T-cell (primary cell): ENCODE data around the gene PHC2. TPM values are rescaled to one million over a fixed set of nuclear protein-coding genes. Genes with fewer than 3 reads are reported as not detected.

Experiments used
- ATAC-seq, 4 experiments: fragments of 200-7000 bp in 3 of 4; fragments of 150-1000 bp in 1 of 4; cut with Tn5 transposase; replicated peaks in 1 of 4; 1 replicate in 3 of 4; 2 replicates in 1 of 4; pipeline ENCODE4 v1.10.0; 2021; ENCODE audit warnings: moderate library complexity in 3 of 4, mild to moderate bottlenecking in 2 of 4, moderate number of reproducible peaks in 1 of 4
- CTCF ChIA-PET, 2 donors: fragments of 300-600 bp; sonication (Branson Sonifier 250); formaldehyde crosslinking; loops; one replicate each; lab custom pipeline; 2022; ENCODE audit warnings: antibody characterized with exemption in 2 of 2; lab: Charles Lee
- POLR2A ChIA-PET, 2 donors: fragments of 300-600 bp; sonication (Branson Sonifier 250); formaldehyde crosslinking; loops; one replicate each; lab custom pipeline; 2022; ENCODE audit warnings: antibody characterized with exemption in 2 of 2; lab: Charles Lee
- DNase-seq, 35 experiments: peaks; one replicate each; pipeline versions ENCODE4 v3.0.0 to v3.0.0-alpha.2; 2013 to 2023
- H3K27ac ChIP-seq: one replicate; pipeline ENCODE4 v1.5.1; 2013; ENCODE audit warnings: low read length
- H3K27me3 ChIP-seq, 2 experiments: replicated peaks in 1 of 2; 1 replicate in 1 of 2; 2 replicates in 1 of 2; pipeline versions ENCODE4 v1.6.1 to v1.7.0; 2013; ENCODE audit warnings: low read length in 1 of 2, mixed read lengths in 1 of 2; ENCODE audit not compliant: control insufficient read depth in 2 of 2, insufficient read depth in 2 of 2; ENCODE audit errors: extremely low read depth in 1 of 2
- H3K36me3 ChIP-seq, 2 donors: 1 replicate in 1 of 2; 2 replicates in 1 of 2; pipeline versions ENCODE4 v1.6.1 to v1.7.0; 2013; ENCODE audit warnings: low read length in 1 of 2; ENCODE audit not compliant: control insufficient read depth in 2 of 2, insufficient read depth in 1 of 2; ENCODE audit errors: extremely low read depth in 1 of 2
- H3K4me1 ChIP-seq, 2 experiments: 1 replicate in 1 of 2; 2 replicates in 1 of 2; pipeline versions ENCODE4 v1.6.1 to v1.7.0; 2013; ENCODE audit warnings: low read length in 2 of 2, mixed read lengths in 1 of 2; ENCODE audit not compliant: insufficient read depth in 2 of 2, control insufficient read depth in 1 of 2; ENCODE audit errors: extremely low read depth in 1 of 2
- H3K4me3 ChIP-seq, 2 donors: 1 replicate in 1 of 2; 2 replicates in 1 of 2; pipeline versions ENCODE4 v1.5.1 to v1.7.0; 2013; ENCODE audit warnings: mild to moderate bottlenecking in 2 of 2, low read length in 1 of 2, moderate library complexity in 1 of 2; ENCODE audit not compliant: control insufficient read depth in 1 of 2; ENCODE audit errors: extremely low read depth in 1 of 2
- H3K9me3 ChIP-seq: 2 replicates; pipeline ENCODE4 v1.7.0; 2013
- H3K27ac Mint-ChIP-seq, 2 donors: one replicate each; pipeline ENCODE4 v1.8.0; 2020 to 2021; ENCODE audit warnings: mild to moderate bottlenecking in 2 of 2, mixed read lengths in 2 of 2
- H3K27me3 Mint-ChIP-seq, 2 donors: one replicate each; pipeline ENCODE4 v1.8.0; 2021 to 2022; ENCODE audit warnings: mixed read lengths in 2 of 2
- H3K36me3 Mint-ChIP-seq: one replicate; pipeline ENCODE4 v1.8.0; 2021; ENCODE audit warnings: mixed read lengths
- H3K4me1 Mint-ChIP-seq, 3 donors: one replicate each; pipeline ENCODE4 v1.8.0; 2020 to 2022; ENCODE audit warnings: mixed read lengths in 3 of 3, mild to moderate bottlenecking in 1 of 3
- H3K4me3 Mint-ChIP-seq, 3 donors: one replicate each; pipeline ENCODE4 v1.8.0; 2020 to 2022; ENCODE audit warnings: mild to moderate bottlenecking in 3 of 3, mixed read lengths in 3 of 3, moderate library complexity in 3 of 3
- H3K9me3 Mint-ChIP-seq, 3 donors: one replicate each; pipeline ENCODE4 v1.8.0; 2020 to 2022; ENCODE audit warnings: mixed read lengths in 3 of 3
- WGBS: methylation state at CpG from one replicate; pipeline ENCODE4 v1.1.5; 2013; ENCODE audit warnings: missing lambda C conversion rate; ENCODE audit not compliant: insufficient coverage; 5-methylcytosine and 5-hydroxymethylcytosine counted together
- total RNA-seq, 35 experiments: library from RNA in 6 of 35; stranded (reverse) in 6 of 35; fragments of 120-200 nt in 1 of 35; gene quantifications; one replicate each; pipeline versions ENCODE4 v1.2.1 to v1.2.4 and lab custom pipeline; 2013 to 2026

PHC2 gene
- total RNA-seq, 5 donors from 2014 or later (not counting 1 experiment from before 2014, with no cell fraction given) = 29.7 to 39.3 (median 37.9) TPM

GRCh38 chr1:33435096-33435820 lies 4.4 kb upstream of the PHC2 start:
- H3K4me3 Mint-ChIP-seq = no peak overlapping the region

DNA sequence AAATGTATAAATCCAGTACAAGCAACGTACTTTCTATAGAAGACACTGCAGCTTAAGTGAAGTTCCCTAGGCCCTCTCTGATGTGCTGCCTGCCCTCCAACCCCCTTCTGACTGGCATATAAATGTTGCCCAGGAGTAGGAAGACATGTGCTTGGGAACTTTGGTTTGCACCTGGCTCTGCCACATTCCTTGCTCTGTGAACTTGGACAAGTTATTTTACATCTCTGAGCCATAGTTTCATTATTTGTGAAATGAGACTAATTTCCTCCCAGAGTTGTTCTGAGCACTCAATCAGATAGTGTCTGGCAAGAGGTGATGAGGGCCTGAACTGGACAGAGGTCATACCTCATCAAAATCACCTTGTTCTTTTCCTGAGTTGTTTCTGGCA lies 3.5 kb upstream of the PHC2 start:
- Histone ChIP-seq H3K4me1 (peaks cover 4 to 7% of the 10 kb centered on the region in 2 experiments), H3K27me3 (peaks cover 4% of the 10 kb centered on the region in 2 experiments), H3K9me3 (no peaks in the 10 kb centered on the region), H3K4me3 (no peak overlapping the region), H3K36me3 (no peaks in the 10 kb centered on the region), H3K27ac (no peak overlapping the region)
- POLR2A ChIA-PET = no interaction called here
- ATAC-seq = no peak
- DNase-seq = no peak
- CTCF ChIA-PET = no interaction called here
- no peaks in the 10 kb centered on the region for H3K36me3 Mint-ChIP-seq
- H3K27ac Mint-ChIP-seq = no peak overlapping the region
- H3K9me3 Mint-ChIP-seq = no peaks in the 10 kb centered on the region
- WGBS = no CpG with 5 or more reads among the region's 1 CpG
- H3K4me1 Mint-ChIP-seq = peaks cover 0 to 6% (median 4%) of the 10 kb centered on the region in 3 donors
- peaks cover 3 to 7% of the 10 kb centered on the region in 2 donors for H3K27me3 Mint-ChIP-seq
- no peak overlapping the region for H3K4me3 Mint-ChIP-seq

More at GRCh38 chr1:33435096-33435820, 4.4 kb upstream of the PHC2 start:
- no peaks in the 10 kb centered on the region for H3K9me3 ChIP-seq
- H3K27ac ChIP-seq = no peak overlapping the region
- H3K4me1 ChIP-seq = peaks cover under 1 to 2% of the 10 kb centered on the region in 2 experiments
- DNase-seq (no peak), ATAC-seq (no peak)
- ChIA-PET CTCF (no interaction called here), POLR2A (no interaction called here)
- H3K27me3 ChIP-seq = peaks cover 2 to 4% of the 10 kb centered on the region in 2 experiments
- Mint-ChIP-seq H3K4me1 (peaks cover 0 to 4% (median 3%) of the 10 kb centered on the region in 3 donors), H3K27me3 (peaks cover 5 to 12% of the 10 kb centered on the region in 2 donors), H3K9me3 (no peaks in the 10 kb centered on the region), H3K27ac (no peak overlapping the region), H3K36me3 (no peaks in the 10 kb centered on the region)
- WGBS = 40% methylated on average over 1 of the region's 4 CpGs
- no peaks in the 10 kb centered on the region for H3K36me3 ChIP-seq
- no peak overlapping the region for H3K4me3 ChIP-seq

GRCh38 chr1:33433509-33434362 lies 2.8 kb upstream of the PHC2 start:
- H3K9me3 Mint-ChIP-seq = no peaks in the 10 kb centered on the region
- H3K4me3 Mint-ChIP-seq = no peak overlapping the region
- peaks cover 0 to 6% (median 4%) of the 10 kb centered on the region in 3 donors for H3K4me1 Mint-ChIP-seq
- Histone ChIP-seq H3K27me3 (peaks cover 4% of the 10 kb centered on the region in 2 experiments), H3K4me3 (no peak overlapping the region), H3K4me1 (peaks cover 4 to 7% of the 10 kb centered on the region in 2 experiments), H3K9me3 (no peaks in the 10 kb centered on the region), H3K27ac (no peak overlapping the region), H3K36me3 (no peaks in the 10 kb centered on the region)
- DNase-seq = peak in 1 of 35 experiments; percentile 27
- H3K27me3 Mint-ChIP-seq = peaks cover 3% of the 10 kb centered on the region in 2 donors
- no peak overlapping the region for H3K27ac Mint-ChIP-seq
- CTCF ChIA-PET = no interaction called here
- WGBS = 43% methylated on average over 1 of the region's 3 CpGs
- no peaks in the 10 kb centered on the region for H3K36me3 Mint-ChIP-seq
- ATAC-seq = no peak
- POLR2A ChIA-PET = no interaction called here

GRCh38 chr1:33429856-33430691 lies 821 bp downstream of the PHC2 start:
- H3K27me3 Mint-ChIP-seq = peaks cover 13% of the 10 kb centered on the region in 2 donors
- WGBS = 4% methylated on average over 47 of the region's 54 CpGs
- no peaks in the 10 kb centered on the region for H3K36me3 ChIP-seq

DNA sequence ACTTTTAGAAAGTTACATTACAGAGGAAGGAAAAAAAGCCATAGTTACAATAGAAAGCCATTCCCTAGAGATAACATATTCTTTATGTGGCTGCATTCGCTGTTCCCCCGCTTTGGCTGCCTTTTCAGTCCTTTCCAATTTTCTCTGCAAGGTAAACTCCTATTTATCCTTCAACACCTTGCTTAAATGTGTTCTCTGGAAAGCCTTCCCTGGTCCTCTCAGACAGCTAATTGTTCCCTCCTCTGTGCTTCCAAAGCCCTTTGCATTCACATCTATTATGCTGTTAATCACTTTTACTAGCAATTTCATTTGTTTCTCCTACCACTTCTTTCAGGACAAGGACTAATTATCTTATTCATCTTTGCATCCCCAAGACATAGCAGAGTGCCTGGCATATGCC lies 1.6 kb downstream of the PHC2 start:
- Histone ChIP-seq H3K4me3 (no peak overlapping the region), H3K9me3 (no peaks in the 10 kb centered on the region), H3K27me3 (peaks cover 3 to 4% of the 10 kb centered on the region in 2 experiments), H3K4me1 (peaks cover 4 to 7% of the 10 kb centered on the region in 2 experiments), H3K27ac (no peak overlapping the region), H3K36me3 (no peaks in the 10 kb centered on the region)
- CTCF ChIA-PET = interaction anchor here in 1 of 2 donors (1.0 kb wide), 1 partner anchor 302 kb away, joined by 3 read pairs; no protein-coding TSS in a partner anchor
- Mint-ChIP-seq H3K4me1 (peaks cover 0 to 6% (median 4%) of the 10 kb centered on the region in 3 donors), H3K27me3 (peaks cover 13 to 17% of the 10 kb centered on the region in 2 donors), H3K9me3 (no peaks in the 10 kb centered on the region), H3K27ac (no peak overlapping the region), H3K4me3 (no peak overlapping the region), H3K36me3 (no peaks in the 10 kb centered on the region)
- WGBS = 100% methylated on average over 2 of the region's 2 CpGs
- ATAC-seq (no peak), DNase-seq (no peak)
- POLR2A ChIA-PET = interaction anchor here in 1 of 2 donors (0.6 kb wide), 1 partner anchor 8 kb away, joined by 10 read pairs; no protein-coding TSS in a partner anchor

More at GRCh38 chr1:33429856-33430691, 821 bp downstream of the PHC2 start:
- ChIA-PET POLR2A (interaction anchor here in 1 of 2 donors (0.6 kb wide), 1 partner anchor 9 kb away, joined by 10 read pairs; no protein-coding TSS in a partner anchor), CTCF (interaction anchor here in 1 of 2 donors (1.0 kb wide), 1 partner anchor 303 kb away, joined by 3 read pairs; no protein-coding TSS in a partner anchor)
- Mint-ChIP-seq H3K36me3 (no peaks in the 10 kb centered on the region), H3K9me3 (no peaks in the 10 kb centered on the region), H3K4me1 (peaks cover 0 to 6% (median 4%) of the 10 kb centered on the region in 3 donors), H3K27ac (no peak overlapping the region), H3K4me3 (no peak overlapping the region)
- peak in 3 of 4 experiments; percentile 18 to 22 (median 20) for ATAC-seq
- peak in 9 of 35 experiments; percentile 1 to 31 (median 4) for DNase-seq
- Histone ChIP-seq H3K27ac (no peak overlapping the region), H3K4me3 (peak overlapping the region; percentile 23 to 49), H3K4me1 (peaks cover 4 to 7% of the 10 kb centered on the region in 2 experiments), H3K9me3 (no peaks in the 10 kb centered on the region), H3K27me3 (peaks cover 3 to 4% of the 10 kb centered on the region in 2 experiments)
